Activated naive CD4-positive, alpha-beta T cell treated with anti-CD3 and anti-CD28 coated beads for 36 hours (primary cell): Measurements from ENCODE around the gene SOX1. TPM values are rescaled to one million over a fixed set of nuclear protein-coding genes. Genes with fewer than 3 reads are reported as not detected.

ENCODE experiments used
- CTCF ChIA-PET: fragments of 350-600 bp; sonication (Branson Sonifier 250); formaldehyde crosslinking; loops from one replicate; lab custom pipeline; 2021; ENCODE audit warnings: antibody characterized with exemption; lab: Charles Lee
- DNase-seq: peaks from one replicate; pipeline ENCODE4 v3.0.0-alpha.2; 2020
- H3K27ac Mint-ChIP-seq: one replicate; pipeline ENCODE4 v1.8.0; 2021; ENCODE audit warnings: mild to moderate bottlenecking, mixed read lengths
- H3K27me3 Mint-ChIP-seq: one replicate; pipeline ENCODE4 v1.8.0; 2021; ENCODE audit warnings: low read depth, mixed read lengths
- H3K36me3 Mint-ChIP-seq: one replicate; pipeline ENCODE4 v1.8.0; 2021; ENCODE audit warnings: low read depth, mixed read lengths
- H3K4me1 Mint-ChIP-seq: one replicate; pipeline ENCODE4 v1.8.0; 2021; ENCODE audit warnings: low read depth, mixed read lengths
- H3K4me3 Mint-ChIP-seq: one replicate; pipeline ENCODE4 v1.8.0; 2021; ENCODE audit warnings: mild to moderate bottlenecking, moderate library complexity, mixed read lengths
- H3K9me3 Mint-ChIP-seq: one replicate; pipeline ENCODE4 v1.8.0; 2021; ENCODE audit warnings: mixed read lengths
- intact Hi-C: fragments of 100-400 bp; cut with micrococcal nuclease; formaldehyde crosslinking; loops from one replicate; pipeline ENCODE4 v1.15.1; 2023
- total RNA-seq, 2 experiments: library from RNA; stranded (reverse); gene quantifications; one replicate each; pipeline ENCODE4 v1.2.3, GENCODE V29; 2021

The SOX1 gene
- total RNA-seq, 2 experiments from 2014 or later: not detected

DNA sequence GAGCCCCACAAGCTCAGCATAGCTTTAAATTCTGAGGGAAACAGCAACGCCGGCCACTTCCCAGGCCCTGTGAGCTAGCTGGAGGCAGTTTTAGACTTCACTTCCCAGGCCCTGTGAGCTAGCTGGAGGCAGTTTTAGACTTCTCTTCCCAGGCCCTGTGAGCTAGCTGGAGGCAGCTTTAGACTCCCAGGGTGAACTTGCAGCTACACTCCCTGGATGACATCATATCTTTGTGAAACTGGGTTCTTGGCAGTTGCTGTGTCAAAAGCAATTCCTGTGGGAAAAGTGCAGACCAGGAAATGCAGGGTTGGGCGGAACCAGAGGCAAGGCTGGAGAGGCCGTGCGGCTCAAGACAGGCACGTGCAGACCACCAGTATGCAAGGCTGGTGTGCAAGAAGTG, 12.7 kb downstream of the SOX1 start:
- peaks cover 11% of the 10 kb centered on the region for H3K9me3 Mint-ChIP-seq
- H3K4me1 Mint-ChIP-seq: no peaks in the 10 kb centered on the region
- no peak overlapping the region for H3K27ac Mint-ChIP-seq
- H3K36me3 Mint-ChIP-seq: no peaks in the 10 kb centered on the region
- peaks cover 44% of the 10 kb centered on the region for H3K27me3 Mint-ChIP-seq
- CTCF ChIA-PET: no interaction called here
- intact Hi-C loops: no loop called here
- no peak for DNase-seq
- H3K4me3 Mint-ChIP-seq: no peak overlapping the region

DNA sequence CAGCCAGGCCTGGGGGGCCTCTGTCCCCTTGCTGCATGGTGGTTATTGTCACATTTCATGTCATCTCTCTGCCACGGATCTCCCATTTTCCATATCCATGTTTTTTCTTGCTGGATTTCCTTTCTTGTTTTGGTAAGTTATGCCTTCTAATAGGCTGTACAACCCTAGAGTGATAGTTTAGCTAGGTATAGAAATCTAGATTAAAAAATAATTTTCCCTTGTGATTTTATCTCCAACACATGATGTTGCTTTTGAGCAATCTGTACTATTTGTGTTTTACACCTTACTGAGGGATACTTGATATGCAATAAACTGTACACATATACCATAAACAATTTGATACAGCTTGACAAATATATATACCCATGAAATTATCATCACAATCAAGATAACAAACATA, 17.0 kb downstream of the SOX1 start:
- CTCF ChIA-PET: no interaction called here

DNA sequence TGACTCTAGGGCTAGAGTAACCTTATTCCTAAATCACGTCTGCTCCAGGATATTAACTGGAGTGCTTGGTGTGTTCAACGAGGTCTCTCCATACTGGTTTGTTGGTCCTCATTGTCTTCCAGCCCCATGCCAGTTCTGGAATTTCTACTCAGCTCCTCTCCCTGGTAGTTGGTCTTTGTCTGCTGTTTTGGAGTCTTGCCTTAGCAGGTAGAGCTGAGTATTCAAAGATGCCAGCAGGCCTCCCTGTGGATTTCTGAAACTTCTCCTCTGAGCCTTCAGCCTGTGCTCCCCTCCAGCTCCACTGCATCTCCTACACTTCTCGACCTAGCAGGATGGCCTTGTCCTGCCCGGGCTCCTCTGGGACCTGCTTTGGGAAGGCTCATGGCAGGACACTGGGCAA, 25.5 kb downstream of the SOX1 start:
- Mint-ChIP-seq H3K4me1 (no peaks in the 10 kb centered on the region), H3K9me3 (no peaks in the 10 kb centered on the region), H3K36me3 (no peaks in the 10 kb centered on the region), H3K27me3 (peaks cover 29% of the 10 kb centered on the region), H3K27ac (no peak overlapping the region), H3K4me3 (no peak overlapping the region)
- CTCF ChIA-PET: no interaction called here
- DNase-seq: no peak
- intact Hi-C loops: no loop called here

More for the DNA sequence above, 17.0 kb downstream of the SOX1 start:
- no peak overlapping the region for H3K27ac Mint-ChIP-seq
- no peaks in the 10 kb centered on the region for H3K4me1 Mint-ChIP-seq
- intact Hi-C loops: no loop called here
- H3K4me3 Mint-ChIP-seq: no peak overlapping the region
- peaks cover 2% of the 10 kb centered on the region for H3K36me3 Mint-ChIP-seq
- H3K9me3 Mint-ChIP-seq: peaks cover 19% of the 10 kb centered on the region
- H3K27me3 Mint-ChIP-seq: peaks cover 28% of the 10 kb centered on the region
- DNase-seq: no peak

DNA sequence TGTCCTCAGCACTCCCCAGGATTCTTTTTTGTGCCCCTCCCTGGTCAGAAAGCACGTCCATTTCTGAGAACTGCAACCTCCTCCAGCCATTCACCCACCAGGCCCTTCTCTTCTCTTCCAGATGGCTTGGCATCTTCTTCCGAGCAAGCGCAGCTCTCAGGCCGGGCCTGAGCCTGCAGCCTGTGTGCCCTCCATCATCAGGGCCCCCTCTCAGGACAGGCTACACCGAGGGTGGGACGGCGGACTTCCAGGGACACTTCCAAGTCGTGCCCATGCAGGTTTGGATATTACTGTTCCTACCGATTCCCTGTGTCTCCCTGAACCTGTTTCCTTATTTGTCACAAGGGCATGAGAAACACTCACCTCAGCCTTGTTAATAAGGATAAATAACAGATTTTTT, 28.4 kb downstream of the SOX1 start:
- Mint-ChIP-seq H3K9me3 (no peaks in the 10 kb centered on the region), H3K27ac (no peak overlapping the region), H3K4me3 (no peak overlapping the region), H3K36me3 (no peaks in the 10 kb centered on the region), H3K27me3 (peaks cover 31% of the 10 kb centered on the region), H3K4me1 (no peaks in the 10 kb centered on the region)
- CTCF ChIA-PET: no interaction called here
- no peak for DNase-seq
- intact Hi-C loops: no loop called here

DNA sequence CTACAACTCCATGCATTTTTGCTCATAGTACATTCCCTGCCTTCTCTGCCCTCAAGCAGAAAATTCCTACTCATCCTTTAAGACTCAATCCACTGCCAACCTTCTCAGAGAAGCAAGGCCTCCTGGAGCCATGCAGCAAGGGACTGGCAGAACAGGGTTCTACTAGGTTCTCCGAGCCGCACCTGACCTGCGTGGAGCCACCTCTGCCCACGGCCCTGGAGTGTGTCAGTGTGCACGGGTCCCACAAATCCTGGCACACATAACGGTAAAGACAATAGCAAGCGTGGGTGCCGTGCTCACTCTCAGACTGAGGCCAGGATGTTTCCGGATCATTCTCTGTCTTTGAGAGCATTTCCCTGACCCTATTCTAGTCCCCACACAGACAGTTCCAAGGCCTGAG, 30.0 kb downstream of the SOX1 start:
- CTCF ChIA-PET: no interaction called here
- Mint-ChIP-seq H3K4me3 (no peak overlapping the region), H3K4me1 (no peaks in the 10 kb centered on the region), H3K27ac (no peak overlapping the region), H3K9me3 (no peaks in the 10 kb centered on the region), H3K27me3 (peaks cover 43% of the 10 kb centered on the region), H3K36me3 (no peaks in the 10 kb centered on the region)
- DNase-seq: no peak
- intact Hi-C loops: no loop called here

DNA sequence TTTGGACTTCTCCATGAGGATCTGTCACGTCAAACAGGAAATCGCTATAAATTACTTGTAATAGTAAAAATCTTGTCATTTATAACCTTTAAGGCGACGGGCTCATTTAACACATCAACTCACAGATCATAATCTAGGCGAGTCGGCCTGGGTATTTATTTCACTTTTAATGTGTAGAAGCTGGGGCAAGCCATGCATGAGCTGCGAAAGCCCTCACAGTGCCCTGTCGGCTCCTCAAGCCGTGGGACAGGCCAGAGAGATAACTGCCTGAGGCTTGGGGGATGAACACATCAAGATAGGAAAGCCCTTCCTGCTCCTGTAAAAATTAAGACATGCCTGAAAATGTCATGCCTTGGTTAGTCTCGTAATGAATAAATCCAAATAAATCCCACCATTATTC, 30.8 kb downstream of the SOX1 start:
- Mint-ChIP-seq H3K36me3 (no peaks in the 10 kb centered on the region), H3K27ac (no peak overlapping the region), H3K4me1 (no peaks in the 10 kb centered on the region), H3K4me3 (no peak overlapping the region), H3K9me3 (no peaks in the 10 kb centered on the region), H3K27me3 (peaks cover 48% of the 10 kb centered on the region)
- intact Hi-C loops: no loop called here
- no peak for DNase-seq
- CTCF ChIA-PET: no interaction called here

DNA sequence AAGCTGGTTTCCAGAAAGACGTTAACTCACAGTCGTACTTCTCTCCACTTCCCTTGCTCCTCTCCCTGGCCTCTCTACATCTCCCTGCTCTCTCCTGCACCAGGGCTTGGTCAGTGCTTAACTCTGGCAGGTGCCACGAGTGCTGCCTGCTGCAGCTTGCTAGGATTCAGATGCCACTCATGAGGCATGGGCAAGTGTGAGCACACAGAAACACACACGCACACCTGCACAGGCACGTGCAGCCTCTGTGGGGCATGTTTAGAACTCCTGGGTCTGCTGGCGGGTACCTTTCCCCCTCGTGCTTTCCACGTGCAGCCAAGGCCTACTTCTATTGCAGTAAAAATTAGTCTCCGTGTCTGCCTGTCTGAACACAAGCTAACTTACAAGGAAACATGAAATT, 31.8 kb downstream of the SOX1 start:
- H3K36me3 Mint-ChIP-seq: no peaks in the 10 kb centered on the region
- H3K4me3 Mint-ChIP-seq: no peak overlapping the region
- H3K9me3 Mint-ChIP-seq: no peaks in the 10 kb centered on the region
- H3K27ac Mint-ChIP-seq: no peak overlapping the region
- peaks cover 47% of the 10 kb centered on the region for H3K27me3 Mint-ChIP-seq
- CTCF ChIA-PET: no interaction called here
- no peak for DNase-seq
- intact Hi-C loops: no loop called here
- no peaks in the 10 kb centered on the region for H3K4me1 Mint-ChIP-seq

DNA sequence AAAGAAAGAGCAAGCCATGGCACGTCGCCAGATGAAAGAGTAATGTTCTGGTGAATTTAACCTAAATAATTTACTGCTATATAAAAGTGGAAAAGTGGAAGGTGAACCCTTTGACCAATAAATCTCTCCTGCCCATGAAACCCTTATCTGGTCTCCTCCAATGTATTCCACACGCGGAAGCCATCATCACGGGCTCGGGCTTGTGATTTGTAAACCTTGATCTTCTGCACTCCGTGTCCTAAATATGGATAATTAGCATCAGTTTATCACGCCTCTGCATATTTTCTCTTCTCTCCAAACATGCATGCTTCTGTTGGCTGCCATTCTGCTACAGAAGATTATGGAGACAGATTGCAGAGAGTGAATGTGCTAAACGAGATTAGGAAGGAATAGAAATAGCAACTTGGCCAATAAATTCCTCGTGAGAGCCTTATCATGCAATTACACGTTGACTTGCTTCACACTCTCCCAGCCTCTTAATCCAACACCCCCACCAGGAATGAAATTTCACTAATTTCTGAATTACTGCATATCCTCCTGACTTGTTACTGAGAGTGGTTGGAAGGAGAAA, 34.5 kb downstream of the SOX1 start:
- CTCF ChIA-PET: no interaction called here
- peaks cover 58% of the 10 kb centered on the region for H3K27me3 Mint-ChIP-seq
- no peak overlapping the region for H3K27ac Mint-ChIP-seq
- no peaks in the 10 kb centered on the region for H3K36me3 Mint-ChIP-seq
- H3K4me3 Mint-ChIP-seq: no peak overlapping the region
- no peaks in the 10 kb centered on the region for H3K4me1 Mint-ChIP-seq
- DNase-seq: no peak
- intact Hi-C loops: no loop called here
- no peaks in the 10 kb centered on the region for H3K9me3 Mint-ChIP-seq

DNA sequence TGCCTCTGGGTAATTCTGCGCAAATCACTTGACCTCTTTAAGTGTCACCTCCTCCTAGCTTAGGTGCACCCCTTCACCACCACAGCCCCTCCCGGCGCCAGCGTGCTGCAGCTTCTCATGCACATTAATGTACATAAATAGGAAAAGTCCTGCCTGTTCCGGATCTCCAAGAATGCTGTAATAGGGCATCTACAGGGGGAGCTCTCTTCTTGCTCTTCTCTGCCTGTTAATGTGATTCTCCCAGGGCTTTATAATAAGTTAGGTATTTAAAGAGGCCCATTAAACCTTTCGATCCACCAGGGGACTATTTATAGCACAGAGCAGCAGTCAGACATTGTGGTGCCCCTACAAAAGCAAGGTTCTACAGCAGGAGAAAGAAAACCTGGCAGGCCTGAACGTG, 35.3 kb downstream of the SOX1 start:
- Mint-ChIP-seq H3K36me3 (no peaks in the 10 kb centered on the region), H3K9me3 (no peaks in the 10 kb centered on the region), H3K27ac (no peak overlapping the region), H3K4me3 (no peak overlapping the region), H3K27me3 (peaks cover 58% of the 10 kb centered on the region), H3K4me1 (no peaks in the 10 kb centered on the region)
- CTCF ChIA-PET: no interaction called here
- DNase-seq: no peak
- intact Hi-C loops: no loop called here

DNA sequence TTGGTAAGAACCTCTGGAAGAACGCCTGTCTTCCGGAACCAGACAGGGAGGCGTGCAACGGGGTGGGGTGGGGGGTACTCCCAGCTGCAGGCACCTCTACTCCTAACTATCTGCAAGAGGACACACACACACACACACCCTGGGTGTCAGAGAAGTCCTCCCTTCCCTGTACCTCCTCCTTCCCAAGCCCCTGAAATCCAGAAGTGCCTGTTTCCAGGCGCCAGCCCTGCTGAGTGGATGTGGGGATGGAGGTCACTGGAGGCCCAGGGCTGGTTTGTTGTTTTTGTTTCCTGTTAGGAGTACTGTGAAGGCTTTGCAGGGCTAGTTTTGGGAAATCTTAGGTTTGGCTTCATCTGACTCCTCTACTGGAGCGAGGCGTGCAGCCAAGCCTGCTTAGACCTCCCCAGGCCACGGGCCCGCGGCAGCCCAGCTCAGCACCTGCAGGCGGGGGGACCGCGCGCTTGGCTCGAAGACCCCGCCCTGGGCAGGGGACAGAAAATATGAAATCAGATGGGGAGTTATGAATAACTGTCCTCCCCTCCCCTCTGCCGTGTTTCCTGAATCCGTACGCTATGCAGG, 36.4 kb downstream of the SOX1 start:
- Mint-ChIP-seq H3K9me3 (no peaks in the 10 kb centered on the region), H3K27ac (no peak overlapping the region), H3K4me1 (no peaks in the 10 kb centered on the region), H3K36me3 (no peaks in the 10 kb centered on the region), H3K4me3 (no peak overlapping the region), H3K27me3 (peaks cover 62% of the 10 kb centered on the region)
- no peak for DNase-seq
- CTCF ChIA-PET: no interaction called here
- intact Hi-C loops: no loop called here

DNA sequence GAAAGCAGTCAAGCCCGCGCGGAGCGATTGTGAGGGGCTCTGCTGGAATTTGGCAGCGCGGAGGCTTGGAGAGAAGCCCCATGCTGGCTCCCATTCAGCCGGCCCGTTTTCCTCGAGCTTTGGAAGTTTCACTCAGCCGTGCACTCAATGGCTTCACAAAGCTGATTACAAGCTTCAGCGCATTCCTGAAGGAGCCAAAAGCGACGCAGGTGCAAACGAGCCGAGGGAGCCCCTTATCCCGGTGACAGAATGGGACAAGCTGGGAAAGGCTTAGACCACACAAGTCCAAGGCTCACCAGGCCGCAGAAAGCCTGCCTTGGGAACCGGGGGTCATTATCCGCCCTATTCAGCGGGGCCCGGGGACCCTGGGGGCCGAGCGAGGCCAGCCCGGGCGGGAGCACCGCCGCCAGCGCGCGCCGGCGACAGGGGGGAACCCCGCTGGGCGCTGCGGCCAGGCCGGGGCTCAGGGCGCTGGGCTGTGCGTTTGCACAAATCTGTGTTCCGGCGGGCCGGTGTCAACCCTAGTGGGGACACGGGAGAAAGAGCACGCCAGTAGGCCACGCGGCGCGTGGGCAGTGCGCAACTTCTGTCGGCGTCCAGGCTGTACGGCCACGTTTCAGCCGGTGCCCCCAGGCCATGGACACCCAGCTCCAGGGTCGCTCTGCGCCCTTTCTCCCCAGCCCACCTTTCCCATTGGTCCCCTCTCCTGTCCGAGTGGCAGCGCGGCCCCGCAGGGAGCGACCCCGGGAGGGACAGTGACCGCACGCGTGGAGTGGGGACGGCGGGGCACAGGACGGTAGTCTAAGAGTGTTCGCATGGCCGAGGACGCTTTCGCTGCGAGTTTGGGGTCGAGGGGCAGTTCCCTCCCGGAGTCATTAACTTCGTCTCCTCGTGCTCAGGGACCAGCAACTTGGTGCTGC, 37.3 kb downstream of the SOX1 start:
- no peak overlapping the region for H3K4me3 Mint-ChIP-seq
- no peak for DNase-seq
- intact Hi-C loops: no loop called here
- H3K27me3 Mint-ChIP-seq: peaks cover 65% of the 10 kb centered on the region
- no peaks in the 10 kb centered on the region for H3K9me3 Mint-ChIP-seq
- H3K27ac Mint-ChIP-seq: no peak overlapping the region
- H3K4me1 Mint-ChIP-seq: no peaks in the 10 kb centered on the region
- CTCF ChIA-PET: no interaction called here
- H3K36me3 Mint-ChIP-seq: no peaks in the 10 kb centered on the region

DNA sequence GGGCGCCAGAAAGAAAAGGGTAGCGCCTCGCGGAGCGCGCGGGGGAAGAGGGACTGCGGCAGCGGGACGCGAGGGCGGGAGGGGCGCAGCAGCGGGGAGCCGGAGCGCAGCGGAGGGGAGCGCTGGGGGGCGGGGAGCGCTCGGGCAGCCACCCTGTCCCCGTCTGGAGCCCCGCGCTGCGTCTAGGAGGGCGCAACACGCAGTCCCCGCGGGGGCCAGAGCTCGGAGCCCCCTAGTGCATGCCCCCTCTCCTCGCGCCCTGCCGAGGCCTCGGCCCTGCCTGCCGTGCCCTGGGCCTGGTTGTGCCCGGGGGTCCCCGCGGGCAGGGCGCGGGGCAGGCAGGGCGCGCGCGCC, 37.9 kb downstream of the SOX1 start:
- CTCF ChIA-PET: no interaction called here
- H3K4me3 Mint-ChIP-seq: no peak overlapping the region
- no peaks in the 10 kb centered on the region for H3K4me1 Mint-ChIP-seq
- no peak for DNase-seq
- intact Hi-C loops: loop anchor here (5.0 kb wide), 2 partner anchors 33 to 53 kb away; no protein-coding TSS in a partner anchor
- peaks cover 61% of the 10 kb centered on the region for H3K27me3 Mint-ChIP-seq
- no peaks in the 10 kb centered on the region for H3K36me3 Mint-ChIP-seq
- H3K9me3 Mint-ChIP-seq: no peaks in the 10 kb centered on the region
- no peak overlapping the region for H3K27ac Mint-ChIP-seq

DNA sequence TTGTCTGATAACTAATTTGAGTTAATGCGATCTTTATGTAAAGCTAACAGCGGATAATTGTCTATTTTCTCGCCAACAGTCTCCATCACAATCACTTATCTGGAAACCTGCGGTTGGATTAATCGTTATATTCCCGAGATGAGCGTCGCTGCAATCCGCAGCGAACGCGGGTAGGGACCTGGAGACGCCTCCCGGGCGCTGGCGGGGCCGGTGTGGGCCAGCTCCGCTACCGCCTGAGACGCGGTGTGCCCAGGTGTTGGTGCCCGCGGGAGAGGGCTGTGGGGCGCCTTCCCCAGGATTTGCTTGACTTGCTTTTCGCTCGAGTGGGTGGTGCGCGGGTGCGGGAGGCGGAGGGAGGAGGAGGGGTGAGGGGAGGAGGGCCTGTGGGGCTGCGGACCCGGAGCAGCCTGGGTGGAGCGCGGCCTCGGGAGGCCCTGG, 38.3 kb downstream of the SOX1 start:
- DNase-seq: no peak
- CTCF ChIA-PET: no interaction called here
- intact Hi-C loops: loop anchor here (5.0 kb wide), 2 partner anchors 33 to 53 kb away; no protein-coding TSS in a partner anchor

More for the DNA sequence above, 38.3 kb downstream of the SOX1 start:
- Mint-ChIP-seq H3K9me3 (no peaks in the 10 kb centered on the region), H3K27ac (no peak overlapping the region), H3K36me3 (no peaks in the 10 kb centered on the region), H3K4me3 (no peak overlapping the region), H3K4me1 (no peaks in the 10 kb centered on the region), H3K27me3 (peaks cover 62% of the 10 kb centered on the region)
